Natural killer cell (primary cell): ENCODE data around the gene ANP32A. TPM values are rescaled to one million over a fixed set of nuclear protein-coding genes. Genes with fewer than 3 reads are reported as not detected.

Experiments used
- ATAC-seq, 3 donors: fragments of 150-1000 bp in 2 of 3; fragments of 200-7000 bp in 1 of 3; cut with Tn5 transposase; 1 replicate in 1 of 3; 2 replicates in 2 of 3; pipeline ENCODE4 v1.10.0; 2021; ENCODE audit warnings: mild to moderate bottlenecking in 2 of 3, moderate library complexity in 2 of 3
- DNase-seq, 2 donors: peaks; one replicate each; pipeline versions ENCODE4 v3.0.0 to v3.0.0-alpha.2; 2013 to 2021; ENCODE audit warnings: mixed read lengths in 1 of 2
- H3K27ac ChIP-seq: one replicate; pipeline ENCODE4 v1.5.1; 2013; ENCODE audit warnings: mild to moderate bottlenecking, low read length
- H3K27me3 ChIP-seq: one replicate; pipeline ENCODE4 v1.6.1; 2013; ENCODE audit warnings: low read length; ENCODE audit not compliant: control insufficient read depth, insufficient read depth
- H3K36me3 ChIP-seq: one replicate; pipeline ENCODE4 v1.6.1; 2013; ENCODE audit warnings: low read length; ENCODE audit not compliant: control insufficient read depth, insufficient read depth
- H3K4me1 ChIP-seq: one replicate; pipeline ENCODE4 v1.6.1; 2013; ENCODE audit warnings: low read length; ENCODE audit not compliant: control insufficient read depth, insufficient read depth
- H3K4me3 ChIP-seq: one replicate; pipeline ENCODE4 v1.5.1; 2013; ENCODE audit warnings: low read length
- H3K9me3 ChIP-seq: one replicate; pipeline ENCODE4 v1.6.1; 2013; ENCODE audit warnings: low read length; ENCODE audit not compliant: control insufficient read depth, insufficient read depth
- H3K27ac Mint-ChIP-seq, 2 donors: one replicate each; pipeline ENCODE4 v1.8.0; 2022; ENCODE audit warnings: mild to moderate bottlenecking in 2 of 2, mixed read lengths in 2 of 2, moderate library complexity in 1 of 2
- H3K27me3 Mint-ChIP-seq, 2 donors: one replicate each; pipeline ENCODE4 v1.8.0; 2022; ENCODE audit warnings: low read depth in 2 of 2, mixed read lengths in 2 of 2
- H3K36me3 Mint-ChIP-seq: one replicate; pipeline ENCODE4 v1.8.0; 2022; ENCODE audit warnings: mixed read lengths
- H3K4me1 Mint-ChIP-seq, 2 donors: one replicate each; pipeline ENCODE4 v1.8.0; 2022; ENCODE audit warnings: mixed read lengths in 2 of 2
- H3K4me3 Mint-ChIP-seq: one replicate; pipeline ENCODE4 v1.8.0; 2022; ENCODE audit warnings: mild to moderate bottlenecking, moderate library complexity, mixed read lengths
- H3K9me3 Mint-ChIP-seq, 2 donors: one replicate each; pipeline ENCODE4 v1.8.0; 2022; ENCODE audit warnings: mixed read lengths in 2 of 2
- CTCF ChIP-seq: fragments of 200-600 bp; IDR thresholded peaks from one replicate; pipeline ENCODE4 v1.8.0; 2022; ENCODE audit warnings: antibody characterized with exemption
- WGBS: methylation state at CpG from one replicate; pipeline ENCODE4 v1.1.7; 2013; ENCODE audit warnings: missing lambda C conversion rate; ENCODE audit not compliant: insufficient coverage; 5-methylcytosine and 5-hydroxymethylcytosine counted together
- intact Hi-C: fragments of 100-400 bp; cut with micrococcal nuclease; formaldehyde crosslinking; loops from one replicate; pipeline ENCODE4 v1.14.2; 2022
- total RNA-seq, 4 donors: library from RNA; stranded (reverse); fragments of 120-200 nt in 1 of 4; gene quantifications; one replicate each; pipeline versions ENCODE4 v1.2.3 to v1.2.4, GENCODE V29; 2013 to 2022

ANP32A gene
- total RNA-seq, 3 donors from 2014 or later (not counting 1 experiment from before 2014, with no cell fraction given): 133 to 150 (median 148) TPM

- no peak overlapping the region for H3K4me3 ChIP-seq
- H3K27me3 ChIP-seq: no peaks in the 10 kb centered on the region
- peaks cover 78 to 85% of the 10 kb centered on the region in 2 donors for H3K4me1 Mint-ChIP-seq
- no peak for ATAC-seq
- no peaks in the 10 kb centered on the region for H3K27me3 Mint-ChIP-seq
- no peak overlapping the region for H3K27ac ChIP-seq
- no peaks in the 10 kb centered on the region for H3K9me3 ChIP-seq
- peaks cover 12% of the 10 kb centered on the region for H3K36me3 ChIP-seq
- WGBS: 59% methylated on average over 8 of the region's 8 CpGs
- no peak for TF ChIP-seq CTCF
- no peaks in the 10 kb centered on the region for H3K36me3 Mint-ChIP-seq
- no peak for DNase-seq
- peak overlapping the region; percentile 92 to 100 for H3K27ac Mint-ChIP-seq
- H3K9me3 Mint-ChIP-seq: no peaks in the 10 kb centered on the region
- H3K4me3 Mint-ChIP-seq: peak overlapping the region; percentile 45
- H3K4me1 ChIP-seq: peaks cover 88% of the 10 kb centered on the region
- intact Hi-C loops: loop anchor here (2.0 kb wide), 1 partner anchor 27 kb away; no protein-coding TSS in a partner anchor
Measured at GRCh38 chr15:68790242-68790575, 30.5 kb downstream of the ANP32A start.

GRCh38 chr15:68789534-68790241, 31.0 kb downstream of the ANP32A start:
- Mint-ChIP-seq H3K27me3 (no peaks in the 10 kb centered on the region), H3K27ac (peak overlapping the region; percentile 92 to 100), H3K4me3 (peak overlapping the region; percentile 13), H3K4me1 (peaks cover 74 to 82% of the 10 kb centered on the region in 2 donors), H3K36me3 (no peaks in the 10 kb centered on the region), H3K9me3 (no peaks in the 10 kb centered on the region)
- DNase-seq (no peak), ATAC-seq (no peak)
- intact Hi-C loops: loop anchor here (2.0 kb wide), 1 partner anchor 27 kb away; no protein-coding TSS in a partner anchor
- no peak overlapping the region for H3K4me3 ChIP-seq
- H3K27me3 ChIP-seq: no peaks in the 10 kb centered on the region
- H3K9me3 ChIP-seq: no peaks in the 10 kb centered on the region
- peaks cover 15% of the 10 kb centered on the region for H3K36me3 ChIP-seq
- H3K27ac ChIP-seq: no peak overlapping the region
- TF ChIP-seq CTCF: no peak
- WGBS: 65% methylated on average over 7 of the region's 7 CpGs
- peaks cover 86% of the 10 kb centered on the region for H3K4me1 ChIP-seq

GRCh38 chr15:68789091-68789490, 31.6 kb downstream of the ANP32A start:
- Histone ChIP-seq H3K27me3 (no peaks in the 10 kb centered on the region), H3K4me3 (no peak overlapping the region), H3K4me1 (peaks cover 82% of the 10 kb centered on the region), H3K36me3 (peaks cover 20% of the 10 kb centered on the region), H3K9me3 (no peaks in the 10 kb centered on the region), H3K27ac (no peak overlapping the region)
- no peak for TF ChIP-seq CTCF
- ATAC-seq: no peak
- no peaks in the 10 kb centered on the region for H3K9me3 Mint-ChIP-seq
- H3K27me3 Mint-ChIP-seq: no peaks in the 10 kb centered on the region
- H3K27ac Mint-ChIP-seq: peak overlapping the region; percentile 92 to 100
- no peaks in the 10 kb centered on the region for H3K36me3 Mint-ChIP-seq
- 96% methylated on average over 1 of the region's 1 CpG for WGBS
- H3K4me3 Mint-ChIP-seq: no peak overlapping the region
- peaks cover 68 to 82% of the 10 kb centered on the region in 2 donors for H3K4me1 Mint-ChIP-seq
- intact Hi-C loops: no loop called here
- DNase-seq: no peak

GRCh38 chr15:68788264-68788624, 32.5 kb downstream of the ANP32A start:
- TF ChIP-seq CTCF: no peak
- Histone ChIP-seq H3K4me1 (peaks cover 79% of the 10 kb centered on the region), H3K36me3 (peaks cover 23% of the 10 kb centered on the region), H3K27ac (no peak overlapping the region), H3K27me3 (no peaks in the 10 kb centered on the region), H3K9me3 (no peaks in the 10 kb centered on the region), H3K4me3 (no peak overlapping the region)
- Mint-ChIP-seq H3K4me1 (peaks cover 71 to 82% of the 10 kb centered on the region in 2 donors), H3K27me3 (no peaks in the 10 kb centered on the region), H3K4me3 (no peak overlapping the region), H3K27ac (peak overlapping the region; percentile 92 to 100), H3K36me3 (no peaks in the 10 kb centered on the region), H3K9me3 (no peaks in the 10 kb centered on the region)
- DNase-seq (no peak), ATAC-seq (no peak)
- intact Hi-C loops: no loop called here
- 74% methylated on average over 6 of the region's 8 CpGs for WGBS
